ENCODE measurements around the gene GAN. TPM values are rescaled to one million over a fixed set of nuclear protein-coding genes. Genes with fewer than 3 reads are reported as not detected.
A peak's percentile ranks its signal among the peaks of the same experiment; 100 is the strongest.
"Not testable (repeated sequence)": the region's sequence is repeated elsewhere in the genome, so short reads cannot be mapped to it uniquely, and the experiment has no call there.

Gene GAN
- total RNA-seq, 2 experiments from 2014 or later, result 13.4 to 13.8 TPM

DNA sequence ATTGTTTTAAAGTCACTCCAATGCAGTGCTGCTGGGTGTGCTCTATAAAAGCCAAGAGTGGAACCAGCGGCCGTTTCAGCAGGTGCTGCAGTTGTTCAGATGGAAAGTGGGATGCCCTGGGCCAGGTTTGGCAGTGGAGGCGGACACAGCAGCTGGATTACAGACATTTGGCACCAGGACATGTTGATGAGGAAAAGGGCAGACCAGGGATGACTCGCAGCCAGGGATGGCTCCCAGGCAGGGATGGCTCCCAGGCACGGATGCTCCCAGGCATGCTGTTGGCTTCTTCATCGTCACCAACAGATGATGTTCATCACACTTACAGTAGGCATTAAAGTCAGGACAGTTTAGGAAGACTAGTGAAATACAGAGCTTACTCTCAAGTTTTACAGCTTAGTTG, 10.0 kb downstream of the GAN start:
- Mint-ChIP-seq H3K27ac (no peak overlapping the region), H3K27me3 (no peaks in the 10 kb centered on the region), H3K4me1 (peaks cover 30% of the 10 kb centered on the region), H3K4me3 (no peak overlapping the region), H3K36me3 (ENCODE audit: low read depth) (peaks cover 13% of the 10 kb centered on the region), H3K9me3 (ENCODE audit: low read depth) (no peaks in the 10 kb centered on the region)
- no peak for ATAC-seq
- no peak for DNase-seq
- ChIA-PET POLR2A (interaction anchor here (1.2 kb wide), 1 partner anchor 10 kb away, joined by 4 read pairs; the partner anchor contains the start of gene GAN), CTCF (no interaction called here)
- intact Hi-C loops (cut with DNase I, micrococcal nuclease), result no loop called here

- ATAC-seq (no peak), DNase-seq (no peak)
- Mint-ChIP-seq H3K27ac (no peak overlapping the region), H3K27me3 (no peaks in the 10 kb centered on the region), H3K36me3 (ENCODE audit: low read depth) (peaks cover 16% of the 10 kb centered on the region), H3K4me3 (no peak overlapping the region), H3K4me1 (peaks cover 11% of the 10 kb centered on the region), H3K9me3 (ENCODE audit: low read depth) (no peaks in the 10 kb centered on the region)
- CTCF ChIA-PET, result interaction anchor here (0.7 to 1.0 kb wide), 2 partner anchors 16 to 1130 kb away, joined by 3 read pairs; no protein-coding TSS in a partner anchor
- POLR2A ChIA-PET, result interaction anchor here (0.6 to 1.0 kb wide), 3 partner anchors 8 to 76 kb away, joined by 3 read pairs; partner anchors contain the start of gene GAN
- intact Hi-C loops (cut with DNase I, micrococcal nuclease), result no loop called here
Observed at GRCh38 chr16:81327011-81327410, 12.2 kb downstream of the GAN start.

- CTCF ChIA-PET, result interaction anchor here (0.7 to 1.5 kb wide), 3 partner anchors 13 to 1129 kb away, joined by 3 read pairs; partner anchors contain the start of gene GAN
Observed at GRCh38 chr16:81327447-81328196, 12.9 kb downstream of the GAN start.

GRCh38 chr16:81329947-81330346, 15.2 kb downstream of the GAN start:
- H3K27me3 Mint-ChIP-seq, result no peaks in the 10 kb centered on the region
- peaks cover 11% of the 10 kb centered on the region for H3K4me1 Mint-ChIP-seq
- peaks cover 16% of the 10 kb centered on the region for H3K36me3 Mint-ChIP-seq (ENCODE audit: low read depth)
- POLR2A ChIA-PET, result no interaction called here
- CTCF ChIA-PET, result no interaction called here
- ATAC-seq (no peak), DNase-seq (no peak)
- H3K4me3 Mint-ChIP-seq, result no peak overlapping the region
- intact Hi-C loops (cut with DNase I, micrococcal nuclease), result no loop called here
- H3K27ac Mint-ChIP-seq, result no peak overlapping the region
- no peaks in the 10 kb centered on the region for H3K9me3 Mint-ChIP-seq (ENCODE audit: low read depth)

More at GRCh38 chr16:81327447-81328196, 12.9 kb downstream of the GAN start:
- ATAC-seq, result no peak
- POLR2A ChIA-PET, result interaction anchor here (0.6 to 1.0 kb wide), 3 partner anchors 9 to 76 kb away, joined by 3 read pairs; partner anchors contain the start of gene GAN
- H3K27ac Mint-ChIP-seq, result no peak overlapping the region
- DNase-seq, result no peak
- no peaks in the 10 kb centered on the region for H3K27me3 Mint-ChIP-seq
- intact Hi-C loops (cut with DNase I, micrococcal nuclease), result no loop called here
- peaks cover 12% of the 10 kb centered on the region for H3K4me1 Mint-ChIP-seq
- H3K9me3 Mint-ChIP-seq (ENCODE audit: low read depth), result no peaks in the 10 kb centered on the region
- H3K36me3 Mint-ChIP-seq (ENCODE audit: low read depth), result peaks cover 19% of the 10 kb centered on the region
- H3K4me3 Mint-ChIP-seq, result no peak overlapping the region

DNA sequence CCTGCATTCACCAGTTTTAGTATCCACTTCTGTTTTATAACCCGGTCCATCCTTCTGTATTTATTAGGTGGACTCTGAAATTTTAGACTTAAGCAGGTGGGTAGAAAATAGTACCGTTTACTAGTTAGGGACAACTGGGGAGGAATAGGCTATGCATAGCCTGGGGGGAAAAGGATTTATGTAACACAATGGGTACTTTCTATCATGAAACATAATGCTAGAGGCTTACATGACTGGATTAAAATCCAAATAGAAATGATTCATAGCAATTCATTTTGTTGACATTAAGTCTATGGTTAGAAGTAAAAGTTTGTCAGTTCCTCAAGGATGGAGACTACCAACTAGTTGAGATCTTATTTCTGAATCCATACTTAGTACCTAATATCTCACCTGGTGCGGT, 18.6 kb downstream of the GAN start:
- ATAC-seq (no peak), DNase-seq (no peak)
- H3K27ac Mint-ChIP-seq, result no peak overlapping the region
- H3K27me3 Mint-ChIP-seq, result no peaks in the 10 kb centered on the region
- no peak overlapping the region for H3K4me3 Mint-ChIP-seq
- ChIA-PET POLR2A (no interaction called here), CTCF (no interaction called here)
- H3K9me3 Mint-ChIP-seq (ENCODE audit: low read depth), result no peaks in the 10 kb centered on the region
- H3K4me1 Mint-ChIP-seq, result peaks cover 27% of the 10 kb centered on the region
- intact Hi-C loops (cut with DNase I, micrococcal nuclease), result no loop called here
- peaks cover 20% of the 10 kb centered on the region for H3K36me3 Mint-ChIP-seq (ENCODE audit: low read depth)

DNA sequence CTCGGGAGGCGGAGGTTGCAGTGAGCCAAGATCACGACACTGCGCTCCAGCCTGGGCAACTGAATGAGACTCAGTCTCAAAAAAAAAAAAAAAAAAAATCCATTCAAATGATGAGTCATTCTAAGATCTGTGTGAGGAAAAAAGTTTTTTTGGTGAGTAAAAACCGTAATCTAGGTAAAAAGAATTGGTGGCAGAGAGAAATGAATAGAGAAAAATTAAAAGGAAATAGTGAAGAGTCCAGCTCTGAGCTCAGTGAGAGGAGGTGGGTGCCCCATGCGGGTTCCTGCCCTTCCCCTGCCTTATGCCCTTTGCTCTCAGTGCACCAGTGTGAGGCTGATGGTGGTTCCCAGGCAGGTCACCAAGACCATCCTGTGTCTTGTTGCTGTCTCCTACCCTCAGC, 20.9 kb downstream of the GAN start:
- H3K27me3 Mint-ChIP-seq, result no peaks in the 10 kb centered on the region
- intact Hi-C loops (cut with DNase I, micrococcal nuclease), result loop anchor here (1.0 to 5.0 kb wide), 5 partner anchors 18 to 328 kb away; partner anchors contain the start of genes GAN (in 2 of the 2), CENPN (in 1 of the 2) and CMC2 (in 1 of the 2)

DNA sequence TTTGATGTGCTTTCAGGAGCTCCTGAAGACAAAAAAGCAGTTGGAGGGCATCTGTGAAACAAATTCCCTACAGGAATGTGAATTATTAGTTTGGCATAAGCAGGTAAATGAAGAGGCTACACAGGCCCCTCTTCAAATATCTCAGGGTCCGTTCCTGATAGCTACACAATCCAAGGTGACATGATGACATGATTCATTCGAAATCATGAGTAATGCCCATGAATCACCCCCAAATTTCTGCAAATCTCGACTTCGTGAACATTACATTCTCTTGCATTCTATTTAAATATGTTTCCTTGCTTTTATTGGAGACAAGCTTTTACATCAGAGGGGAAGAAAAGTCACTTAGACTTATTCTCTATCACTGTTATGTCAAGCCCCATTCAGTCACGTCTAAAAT, 22.3 kb downstream of the GAN start:
- peak; percentile 23 for ATAC-seq
- peaks cover 24% of the 10 kb centered on the region for H3K36me3 Mint-ChIP-seq (ENCODE audit: low read depth)
- H3K4me3 Mint-ChIP-seq, result no peak overlapping the region
- H3K27ac Mint-ChIP-seq, result peak overlapping the region; percentile 26
- peaks cover 3% of the 10 kb centered on the region for H3K9me3 Mint-ChIP-seq (ENCODE audit: low read depth)
- H3K27me3 Mint-ChIP-seq, result no peaks in the 10 kb centered on the region
- CTCF ChIA-PET, result interaction anchor here (0.7 to 1.6 kb wide), 4 partner anchors 14 to 133 kb away, joined by 3 to 6 read pairs (median 4); no protein-coding TSS in a partner anchor
- intact Hi-C loops (cut with DNase I, micrococcal nuclease), result loop anchor here in 1 of 2 experiments (5.0 kb wide), 1 partner anchor 330 kb away; the partner anchor contains the start of genes CENPN and CMC2
- H3K4me1 Mint-ChIP-seq, result peaks cover 27% of the 10 kb centered on the region
- POLR2A ChIA-PET, result interaction anchor here (0.6 kb wide), 1 partner anchor 76 kb away, joined by 11 read pairs; no protein-coding TSS in a partner anchor
- DNase-seq, result no peak

More for the DNA sequence above, 20.9 kb downstream of the GAN start:
- Mint-ChIP-seq H3K36me3 (ENCODE audit: low read depth) (peaks cover 24% of the 10 kb centered on the region), H3K27ac (peak overlapping the region; percentile 57), H3K4me3 (no peak overlapping the region), H3K4me1 (peaks cover 27% of the 10 kb centered on the region), H3K9me3 (ENCODE audit: low read depth) (no peaks in the 10 kb centered on the region)
- POLR2A ChIA-PET, result interaction anchor here (0.5 to 1.3 kb wide), 4 partner anchors 21 to 565 kb away, joined by 5 to 9 read pairs (median 7); partner anchors contain the start of gene GAN
- DNase-seq, result peak; percentile 79
- ATAC-seq, result peak; percentile 98
- CTCF ChIA-PET, result interaction anchor here (0.8 to 1.6 kb wide), 4 partner anchors 14 to 388 kb away, joined by 3 to 6 read pairs (median 4); no protein-coding TSS in a partner anchor

- Mint-ChIP-seq H3K36me3 (ENCODE audit: low read depth) (peaks cover 22% of the 10 kb centered on the region), H3K9me3 (ENCODE audit: low read depth) (peaks cover 34% of the 10 kb centered on the region)
- H3K4me1 Mint-ChIP-seq; DNase-seq; H3K27ac Mint-ChIP-seq; intact Hi-C loops (cut with DNase I, micrococcal nuclease); ATAC-seq; CTCF ChIA-PET; H3K4me3 Mint-ChIP-seq; POLR2A ChIA-PET; H3K27me3 Mint-ChIP-seq: not testable (repeated sequence)
Observed at GRCh38 chr16:81345172-81345571, 30.4 kb downstream of the GAN start.

GRCh38 chr16:81347425-81347824, 32.7 kb downstream of the GAN start:
- ATAC-seq (no peak), DNase-seq (no peak)
- ChIA-PET POLR2A (no interaction called here), CTCF (interaction anchor here (0.6 to 0.7 kb wide), 2 partner anchors 114 to 210 kb away, joined by 3 read pairs; no protein-coding TSS in a partner anchor)
- Mint-ChIP-seq H3K36me3 (ENCODE audit: low read depth) (peaks cover 22% of the 10 kb centered on the region), H3K27me3 (no peaks in the 10 kb centered on the region), H3K9me3 (ENCODE audit: low read depth) (peaks cover 31% of the 10 kb centered on the region), H3K27ac (no peak overlapping the region), H3K4me3 (no peak overlapping the region), H3K4me1 (peaks cover under 1% of the 10 kb centered on the region)
- intact Hi-C loops (cut with DNase I, micrococcal nuclease), result no loop called here

DNA sequence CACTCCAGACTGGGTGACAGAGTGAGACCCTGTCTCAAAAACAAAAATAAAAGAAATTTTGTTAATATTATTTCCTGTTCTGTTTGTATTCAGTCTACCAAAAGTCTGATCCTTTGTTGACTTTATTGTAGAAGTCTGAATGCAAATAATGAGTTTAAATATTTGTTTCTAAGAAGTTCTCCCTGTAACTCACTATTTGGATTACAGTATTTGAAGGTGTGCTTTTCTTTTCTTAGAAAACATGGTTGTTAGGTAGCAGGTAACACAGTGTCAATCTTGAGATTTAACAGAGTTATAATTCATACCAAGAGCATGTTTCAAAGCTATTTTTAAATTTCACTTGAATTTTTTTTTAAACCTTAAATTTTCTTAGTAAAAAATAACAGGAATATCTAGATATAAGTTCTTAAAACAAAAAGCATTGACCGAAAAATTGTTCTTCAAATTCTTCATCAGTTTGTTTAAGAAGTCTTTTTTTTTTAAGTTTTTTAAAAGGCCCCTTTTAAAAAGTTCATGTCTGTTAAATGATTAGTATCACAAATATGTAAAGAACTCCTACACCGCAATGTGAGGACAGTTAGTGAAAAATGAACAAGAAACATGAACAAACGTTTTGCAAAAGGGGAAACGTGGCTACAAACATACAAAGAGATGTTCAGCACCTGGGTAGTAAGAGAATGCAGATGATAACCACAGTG, 35.0 kb downstream of the GAN start:
- ATAC-seq (no peak), DNase-seq (no peak)
- Mint-ChIP-seq H3K9me3 (ENCODE audit: low read depth) (peaks cover 18% of the 10 kb centered on the region), H3K4me3 (no peak overlapping the region), H3K27ac (no peak overlapping the region), H3K4me1 (peaks cover 15% of the 10 kb centered on the region), H3K36me3 (ENCODE audit: low read depth) (peaks cover 28% of the 10 kb centered on the region), H3K27me3 (no peaks in the 10 kb centered on the region)
- ChIA-PET POLR2A (no interaction called here), CTCF (interaction anchor here (0.6 to 1.8 kb wide), 3 partner anchors 14 to 516 kb away, joined by 3 to 5 read pairs (median 4); no protein-coding TSS in a partner anchor)
- intact Hi-C loops (cut with DNase I, micrococcal nuclease), result loop anchor here (2.0 to 5.0 kb wide), 3 partner anchors 32 to 142 kb away; no protein-coding TSS in a partner anchor

GRCh38 chr16:81350306-81350615, 35.5 kb downstream of the GAN start:
- H3K36me3 Mint-ChIP-seq (ENCODE audit: low read depth), result peaks cover 32% of the 10 kb centered on the region
- intact Hi-C loops (cut with DNase I, micrococcal nuclease), result loop anchor here (2.0 to 5.0 kb wide), 3 partner anchors 33 to 143 kb away; no protein-coding TSS in a partner anchor
- H3K4me1 Mint-ChIP-seq, result peaks cover 15% of the 10 kb centered on the region
- no peak overlapping the region for H3K4me3 Mint-ChIP-seq
- ChIA-PET CTCF (interaction anchor here (0.7 to 1.8 kb wide), 3 partner anchors 15 to 124 kb away, joined by 3 to 5 read pairs (median 4); no protein-coding TSS in a partner anchor), POLR2A (no interaction called here)
- DNase-seq (no peak), ATAC-seq (peak; percentile 25)
- no peaks in the 10 kb centered on the region for H3K27me3 Mint-ChIP-seq
- no peak overlapping the region for H3K27ac Mint-ChIP-seq
- H3K9me3 Mint-ChIP-seq (ENCODE audit: low read depth), result peaks cover 15% of the 10 kb centered on the region
